NCI-H1694 treated with DMSO at 0.1 percent for 48 hours (cell line): Measurements from ENCODE around the gene PLCB2.

ENCODE experiments used
- DNase-seq: peaks from one replicate; lab custom pipeline; 2025; lab: John Stamatoyannopoulos, UW

The PLCB2 gene

DNA sequence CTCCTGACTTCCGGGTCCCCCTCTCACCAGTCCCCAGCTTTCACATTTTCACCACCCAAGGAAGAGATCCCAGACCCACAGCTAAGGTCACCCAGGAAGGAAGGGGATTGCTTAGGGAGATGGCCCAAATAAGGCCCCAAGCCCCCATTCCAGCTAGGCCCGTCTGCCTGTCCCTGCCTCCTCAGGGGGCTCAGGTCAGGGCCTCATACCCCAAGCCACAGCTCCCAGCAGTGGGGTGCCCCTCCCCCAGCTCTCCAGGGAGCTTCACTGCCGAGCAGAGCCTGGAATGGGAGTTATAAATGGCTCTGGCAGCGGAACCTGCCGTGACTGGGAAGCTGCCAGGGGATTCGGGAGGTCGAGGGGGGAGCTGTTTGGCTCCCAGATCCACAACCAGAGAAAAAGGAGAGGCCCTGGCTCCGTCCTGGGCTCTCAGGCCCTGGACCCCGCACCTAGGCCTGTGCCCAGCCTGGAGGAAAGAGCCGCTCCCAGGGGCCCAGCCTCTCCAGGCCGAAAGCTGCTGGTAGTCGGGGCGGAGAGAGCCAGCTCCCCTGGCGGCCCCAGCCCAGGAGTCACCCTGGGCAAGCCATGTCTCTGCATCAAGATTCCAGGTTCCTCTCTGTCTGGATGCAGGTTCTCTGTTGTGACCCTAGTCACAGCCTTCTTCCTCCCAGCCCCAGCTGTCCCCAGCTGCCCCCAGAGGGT, 32.5 kb upstream of the PLCB2 start:
- DNase-seq: peak; percentile 69

GRCh38 chr15:40339621-40339945, 31.8 kb upstream of the PLCB2 start:
- DNase-seq: peak; percentile 44

- no peak for DNase-seq
Measured at GRCh38 chr15:40338921-40339620, 31.3 kb upstream of the PLCB2 start.

- peak; percentile 46 for DNase-seq
Measured at GRCh38 chr15:40338041-40338657, 30.4 kb upstream of the PLCB2 start.

DNA sequence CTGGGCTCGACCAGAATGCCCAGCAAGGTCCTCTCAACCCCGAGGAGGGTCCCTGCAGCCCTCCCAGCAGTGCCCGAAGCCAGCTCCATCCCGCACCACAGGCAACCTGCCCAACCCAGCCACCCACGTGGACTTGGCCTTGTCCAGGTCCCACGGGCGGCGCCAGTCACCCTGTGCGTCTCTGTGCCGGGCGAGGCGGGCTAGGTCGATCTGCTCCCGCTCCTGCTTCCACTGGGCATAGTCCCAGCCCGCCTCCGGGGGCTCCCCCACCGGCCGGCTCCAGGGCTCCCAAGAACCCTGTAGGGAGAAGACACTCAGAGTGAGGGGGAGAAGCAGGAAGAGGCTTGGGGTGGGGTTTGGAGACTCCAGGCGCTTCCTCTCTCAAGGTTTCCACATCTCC, 29.9 kb upstream of the PLCB2 start:
- DNase-seq: no peak

GRCh38 chr15:40336744-40337122, 29.0 kb upstream of the PLCB2 start:
- DNase-seq: no peak

GRCh38 chr15:40335938-40336743, 28.4 kb upstream of the PLCB2 start:
- DNase-seq: peak; percentile 63

- no peak for DNase-seq
Measured at GRCh38 chr15:40334941-40335795, 27.4 kb upstream of the PLCB2 start.

- no peak for DNase-seq
Measured at GRCh38 chr15:40334541-40334940, 26.8 kb upstream of the PLCB2 start.

DNA sequence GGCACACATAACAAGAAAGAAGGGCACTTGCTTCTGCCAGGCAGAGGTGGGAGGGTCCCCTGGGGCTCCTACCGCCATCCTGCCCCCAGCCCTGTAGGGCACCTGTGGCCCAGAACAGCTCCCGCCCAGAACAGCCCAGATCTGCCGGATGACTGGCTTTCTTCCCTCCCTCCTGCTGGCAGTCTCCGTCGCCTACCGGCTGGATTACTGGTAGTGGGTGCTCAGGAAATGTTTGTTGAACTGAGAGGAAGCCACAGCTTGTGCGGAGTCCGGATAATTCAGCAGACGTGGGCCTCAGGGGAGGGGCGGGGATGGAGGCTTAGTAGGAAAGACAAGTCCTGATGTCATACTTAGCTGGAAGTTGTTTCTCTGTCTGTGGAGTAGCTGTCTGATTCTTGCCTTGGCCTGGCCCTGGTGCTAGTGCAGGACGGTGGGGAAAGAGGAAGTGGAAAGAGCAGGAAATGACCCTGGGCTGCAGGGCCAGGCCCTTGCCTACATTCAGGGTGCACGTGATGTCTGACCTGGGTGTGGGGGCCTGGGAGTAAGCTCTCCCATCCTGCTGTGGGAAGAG, 26.3 kb upstream of the PLCB2 start:
- peak; percentile 22 for DNase-seq

DNA sequence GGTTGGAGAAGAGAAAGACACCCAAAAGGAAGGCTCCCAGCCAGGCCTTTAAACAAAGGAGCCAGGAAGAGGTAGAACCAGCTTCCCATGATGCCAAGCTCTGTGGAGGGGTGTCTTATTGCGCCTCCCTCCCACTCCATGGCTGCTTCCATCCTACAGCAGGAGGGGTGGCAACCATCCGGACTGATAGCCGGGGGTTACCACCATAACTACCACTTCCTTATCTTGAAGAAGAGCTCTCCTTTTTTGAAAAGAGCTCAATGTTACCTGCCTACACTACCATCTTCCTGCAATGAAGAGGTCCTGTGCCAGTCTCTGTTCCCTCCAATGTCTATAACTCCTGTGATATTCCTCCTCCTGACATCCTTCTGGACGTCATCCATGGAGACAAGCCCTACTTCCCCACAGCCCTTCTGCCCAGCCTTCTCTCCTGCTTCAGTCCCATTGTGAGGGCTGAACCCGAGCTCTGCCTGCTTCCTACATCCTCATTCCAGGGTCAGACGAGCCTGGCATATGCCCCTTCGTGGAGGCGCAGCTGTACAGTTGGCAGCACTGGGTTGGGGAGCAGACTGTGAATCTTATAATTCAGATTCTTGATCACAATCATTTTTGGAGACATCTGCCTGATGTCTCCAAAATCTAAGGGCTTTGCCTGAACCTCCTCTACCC, 24.5 kb upstream of the PLCB2 start:
- no peak for DNase-seq

DNA sequence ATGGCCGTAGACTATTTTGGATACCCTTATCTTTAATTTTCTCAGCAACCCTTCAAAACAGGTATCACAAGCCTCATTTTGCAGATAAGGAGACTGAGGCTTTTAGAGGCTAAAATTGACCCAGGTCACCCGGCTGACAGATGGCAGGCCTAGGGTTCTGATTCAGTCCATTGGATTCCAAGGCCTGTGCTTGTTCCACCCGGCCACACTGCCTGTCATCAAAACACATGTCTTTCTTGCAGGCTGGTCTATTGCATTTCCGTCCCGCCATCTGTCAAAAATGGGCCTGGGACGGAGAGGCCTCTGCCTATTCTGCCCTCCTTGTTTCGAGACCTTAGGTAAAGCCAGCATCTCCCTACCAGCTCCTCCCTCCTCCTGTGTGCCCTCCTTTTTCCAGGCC, 23.9 kb upstream of the PLCB2 start:
- no peak for DNase-seq

- no peak for DNase-seq
Measured at GRCh38 chr15:40331026-40331425, 23.3 kb upstream of the PLCB2 start.

GRCh38 chr15:40330368-40330836, 22.7 kb upstream of the PLCB2 start:
- DNase-seq: no peak

GRCh38 chr15:40329804-40330203, 22.1 kb upstream of the PLCB2 start:
- no peak for DNase-seq

DNA sequence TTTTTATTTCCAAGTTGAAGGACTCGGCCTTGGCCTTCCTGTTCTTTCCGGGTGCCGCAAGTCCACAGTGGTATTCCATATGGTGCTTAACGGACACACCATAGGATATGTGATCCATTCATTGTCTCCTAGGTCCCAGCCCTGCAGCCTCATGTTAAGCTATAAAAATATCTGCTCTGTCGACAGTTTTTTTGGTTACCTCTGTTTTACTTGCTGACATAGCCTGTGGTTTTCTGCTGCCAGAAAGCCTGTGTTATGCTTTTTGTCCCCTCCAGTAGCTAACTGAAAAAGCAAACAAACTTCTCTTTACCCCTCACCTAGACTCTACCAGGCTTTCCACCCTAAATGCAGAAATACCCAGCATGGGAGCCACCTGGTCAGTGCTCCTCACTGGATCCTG, 21.0 kb upstream of the PLCB2 start:
- DNase-seq: no peak

DNA sequence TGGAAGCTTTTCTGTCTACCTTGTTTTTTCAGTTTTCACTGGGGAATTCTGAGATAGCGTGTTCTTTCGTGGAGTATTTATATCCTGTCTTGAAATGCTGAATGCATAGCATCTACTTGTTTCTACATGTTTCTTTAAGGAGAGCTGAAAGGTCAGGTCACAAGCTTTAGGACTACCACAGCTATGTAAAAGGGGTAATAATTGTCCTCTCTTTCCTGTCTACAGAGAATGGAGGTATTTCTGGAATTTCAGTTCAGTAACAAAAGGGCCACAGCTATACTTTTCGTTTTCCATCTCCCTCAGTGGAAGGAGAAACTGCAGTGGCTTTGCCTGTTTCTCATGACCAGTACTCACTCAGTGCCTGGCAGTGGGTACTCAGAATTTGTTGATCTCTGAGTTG, 20.4 kb upstream of the PLCB2 start:
- DNase-seq: no peak

DNA sequence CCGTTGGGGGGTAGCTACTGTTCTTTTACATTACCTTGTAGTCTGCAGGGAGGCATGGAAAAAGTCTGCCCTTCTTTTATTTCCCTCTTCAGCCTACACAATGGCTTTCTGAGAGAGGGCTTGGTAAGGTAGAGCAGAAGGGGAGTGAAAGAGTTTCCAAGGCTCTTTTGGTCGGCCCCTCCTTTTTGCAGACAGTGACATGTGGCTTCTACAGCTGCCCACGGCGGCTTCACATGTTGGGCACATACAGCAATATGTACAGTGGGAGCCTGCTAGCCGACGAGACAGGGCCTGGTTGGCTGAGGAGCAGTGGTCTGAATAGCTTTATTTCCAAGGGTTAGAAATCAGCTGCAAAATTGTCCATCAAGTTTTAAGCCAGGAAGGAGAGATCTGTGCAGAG, 19.7 kb upstream of the PLCB2 start:
- peak; percentile 4 for DNase-seq

- DNase-seq: no peak
Measured at GRCh38 chr15:40325700-40326099, 18.0 kb upstream of the PLCB2 start.

DNA sequence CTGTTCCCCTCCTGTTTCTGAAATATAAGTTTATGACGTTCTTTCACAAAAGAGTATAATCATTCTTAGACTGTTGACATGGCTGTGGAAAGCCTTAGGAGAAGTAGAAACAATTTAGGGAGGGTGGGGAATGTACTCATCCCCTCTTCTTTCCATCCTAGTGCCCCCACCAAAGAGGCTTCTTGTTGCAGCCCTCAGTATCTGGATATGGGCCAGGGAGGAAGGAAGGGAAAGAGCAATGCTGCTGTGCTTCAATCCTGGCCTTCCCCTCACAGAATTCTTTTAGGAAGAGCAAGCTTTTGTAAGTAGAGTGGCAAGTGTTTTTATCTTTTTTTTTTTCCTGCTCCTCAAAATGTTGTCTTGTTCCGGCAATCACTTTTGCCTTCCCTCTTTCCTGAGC, 17.5 kb upstream of the PLCB2 start:
- no peak for DNase-seq
